IMR-90 (cell line): ENCODE measurements around the gene SHISA6. TPM values are rescaled to one million over a fixed set of nuclear protein-coding genes. Genes with fewer than 3 reads are reported as not detected.

Source experiments
- ATAC-seq: fragments of 200-7000 bp; cut with Tn5 transposase; 2 replicates; pipeline ENCODE4 v1.9.1; 2020; ENCODE audit warnings: low read depth, mild to moderate bottlenecking, moderate library complexity
- BruUV-seq: library from RNA; stranded (reverse); fragments of 400-500 nt; replicated peaks from 2 replicates; lab custom pipeline; 2021; lab: Mats Ljungman, UMichigan
- CTCF ChIA-PET: fragments of 300-600 bp; formaldehyde crosslinking; extraction: SDS; loops from one replicate; lab custom pipeline; 2021; ENCODE audit warnings: antibody characterized with exemption; lab: Yijun Ruan, JAX
- POLR2A ChIA-PET: fragments of 300-600 bp; sonication (Branson Sonifier 250); formaldehyde crosslinking; loops from one replicate; lab custom pipeline; 2022; ENCODE audit warnings: antibody characterized with exemption; ENCODE audit not compliant: unreplicated experiment; lab: Charles Lee
- DNase-seq: peaks from one replicate; pipeline ENCODE4 v3.0.0; 2013
- H2AFZ ChIP-seq: replicated peaks from 2 replicates; pipeline ENCODE3; 2013; ENCODE audit warnings: low read length, mild to moderate bottlenecking; ENCODE audit not compliant: poor library complexity
- H2AK5ac ChIP-seq: 2 replicates; pipeline ENCODE4 v1.6.1; 2013; ENCODE audit warnings: low read depth, low read length, inconsistent platforms
- H2AK9ac ChIP-seq: replicated peaks from 2 replicates; pipeline ENCODE3; 2013; ENCODE audit warnings: mild to moderate bottlenecking, low read depth, low read length, moderate library complexity; ENCODE audit not compliant: poor library complexity
- H2BK120ac ChIP-seq: 2 replicates; pipeline ENCODE4 v1.6.1; 2013; ENCODE audit warnings: low read depth, low read length, inconsistent platforms
- H2BK15ac ChIP-seq: 3 replicates; pipeline ENCODE4 v1.6.1; 2013; ENCODE audit warnings: low read depth, low read length, inconsistent platforms
- H2BK20ac ChIP-seq: 2 replicates; pipeline ENCODE4 v1.6.1; 2013; ENCODE audit warnings: low read depth, mild to moderate bottlenecking, inconsistent platforms, low read length, moderate library complexity
- H2BK5ac ChIP-seq: 2 replicates; pipeline ENCODE4 v1.6.1; 2013; ENCODE audit warnings: mild to moderate bottlenecking, low read depth, low read length, inconsistent platforms; ENCODE audit not compliant: poor library complexity, severe bottlenecking
- H3K14ac ChIP-seq: replicated peaks from 2 replicates; pipeline ENCODE4 v1.6.1; 2013; ENCODE audit warnings: low read depth, low read length, inconsistent platforms
- H3K18ac ChIP-seq: 2 replicates; pipeline ENCODE4 v1.6.1; 2013; ENCODE audit warnings: low read depth, low read length, control low read depth
- H3K23ac ChIP-seq: 2 replicates; pipeline ENCODE4 v1.6.1; 2013; ENCODE audit warnings: low read depth, low read length, inconsistent platforms
- H3K27ac ChIP-seq: 2 replicates; pipeline ENCODE4 v1.5.1; 2013; ENCODE audit warnings: mild to moderate bottlenecking, control low read depth, low read length; ENCODE audit not compliant: insufficient read depth
- H3K27me3 ChIP-seq: 2 replicates; pipeline ENCODE4 v1.6.1; 2013; ENCODE audit warnings: low read length; ENCODE audit not compliant: control insufficient read depth, insufficient read depth
- H3K36me3 ChIP-seq: 2 replicates; pipeline ENCODE4 v1.6.1; 2013; ENCODE audit warnings: low read length, mixed read lengths; ENCODE audit not compliant: control insufficient read depth, insufficient read depth
- H3K4ac ChIP-seq: 2 replicates; pipeline ENCODE4 v1.6.1; 2013; ENCODE audit warnings: low read depth, low read length, inconsistent platforms
- H3K4me1 ChIP-seq: 2 replicates; pipeline ENCODE4 v1.6.1; 2013; ENCODE audit warnings: low read length, mixed read lengths; ENCODE audit not compliant: control insufficient read depth, insufficient read depth
- H3K4me2 ChIP-seq: 2 replicates; pipeline ENCODE4 v1.6.1; 2013; ENCODE audit warnings: low read depth, mild to moderate bottlenecking, control low read depth, low read length, moderate library complexity
- H3K4me3 ChIP-seq: 2 replicates; pipeline ENCODE4 v1.5.1; 2013; ENCODE audit warnings: low read depth, mild to moderate bottlenecking, control low read depth, low read length, moderate library complexity; ENCODE audit not compliant: insufficient read depth
- H3K56ac ChIP-seq: 2 replicates; pipeline ENCODE4 v1.6.1; 2013; ENCODE audit warnings: low read length, inconsistent platforms; ENCODE audit not compliant: insufficient read depth; ENCODE audit errors: extremely low read depth
- H3K79me1 ChIP-seq, 2 experiments: 2 replicates each; pipeline ENCODE4 v1.6.1; 2013; ENCODE audit warnings: low read length in 2 of 2, inconsistent platforms in 1 of 2, low read depth in 1 of 2
- H3K9ac ChIP-seq: 2 replicates; pipeline ENCODE4 v1.6.1; 2013; ENCODE audit warnings: low read depth, low read length, control low read depth
- H3K9me1 ChIP-seq: 2 replicates; pipeline ENCODE4 v1.6.1; 2013; ENCODE audit warnings: low read length, inconsistent platforms; ENCODE audit not compliant: insufficient read depth
- H3K9me3 ChIP-seq: 2 replicates; pipeline ENCODE4 v1.6.1; 2013; ENCODE audit warnings: low read length; ENCODE audit not compliant: control insufficient read depth, insufficient read depth
- H4K20me1 ChIP-seq: 2 replicates; pipeline ENCODE4 v1.6.1; 2013; ENCODE audit warnings: low read length, inconsistent platforms; ENCODE audit not compliant: insufficient read depth
- H4K5ac ChIP-seq: 2 replicates; pipeline ENCODE4 v1.6.1; 2013; ENCODE audit warnings: mild to moderate bottlenecking, low read depth, low read length, control low read depth
- H4K8ac ChIP-seq, 2 experiments: 2 replicates each; pipeline ENCODE4 v1.6.1; 2013; ENCODE audit warnings: low read depth in 2 of 2, low read length in 2 of 2, control low read depth in 1 of 2, inconsistent platforms in 1 of 2
- H4K91ac ChIP-seq: 2 replicates; pipeline ENCODE4 v1.6.1; 2013; ENCODE audit warnings: low read depth, low read length, inconsistent platforms; ENCODE audit not compliant: insufficient read depth
- CHD1 ChIP-seq: IDR thresholded peaks from 2 replicates; pipeline ENCODE4 v1.6.1; 2012; ENCODE audit warnings: low read depth, low read length, improper control_type of control experiment
- CTCF ChIP-seq: conservative IDR thresholded peaks from 2 replicates; pipeline ENCODE4 v1.5.1; 2012; ENCODE audit warnings: mild to moderate bottlenecking, low read depth, low read length, improper control_type of control experiment
- ELK1 ChIP-seq: fragments of 150-350 bp; IDR thresholded peaks from 2 replicates; pipeline ENCODE4 v1.6.1; 2016; ENCODE audit warnings: low read depth, mild to moderate bottlenecking, low read length, moderate library complexity, borderline replicate concordance
- FOS ChIP-seq: fragments of 150-350 bp; IDR thresholded peaks from 2 replicates; pipeline ENCODE4 v1.6.1; 2016; ENCODE audit warnings: low read depth, low read length
- MAFK ChIP-seq: IDR thresholded peaks from 2 replicates; pipeline ENCODE4 v1.6.1; 2012; ENCODE audit warnings: low read depth, low read length, improper control_type of control experiment
- MXI1 ChIP-seq: IDR thresholded peaks from 2 replicates; pipeline ENCODE4 v1.6.1; 2012; ENCODE audit warnings: low read depth, mild to moderate bottlenecking, low read length, moderate library complexity, borderline replicate concordance
- NFE2L2 ChIP-seq: fragments of 150-350 bp; IDR thresholded peaks from 2 replicates; pipeline ENCODE4 v1.6.1; 2016; ENCODE audit warnings: low read depth, mild to moderate bottlenecking, low read length
- POLR2A ChIP-seq: IDR thresholded peaks from 2 replicates; pipeline ENCODE4 v1.6.1; 2012; ENCODE audit warnings: mild to moderate bottlenecking, low read depth, low read length
- RAD21 ChIP-seq: IDR thresholded peaks from 2 replicates; pipeline ENCODE4 v1.6.1; 2012; ENCODE audit warnings: low read length, improper control_type of control experiment
- USF2 ChIP-seq: fragments of 150-350 bp; IDR thresholded peaks from 2 replicates; pipeline ENCODE4 v1.6.1; 2017; ENCODE audit warnings: mild to moderate bottlenecking, antibody characterized with exemption, low read length, low read depth
- WGBS, 2 experiments: methylation state at CpG; one replicate each; pipeline versions ENCODE4 v1.1.5 to v1.1.7; 2013; ENCODE audit warnings: missing lambda C conversion rate in 2 of 2; ENCODE audit not compliant: insufficient read length in 1 of 2; ENCODE audit errors: extremely low coverage in 2 of 2; 5-methylcytosine and 5-hydroxymethylcytosine counted together
- dilution Hi-C: fragments of 300-500 bp; cut with HindIII; formaldehyde crosslinking; loops from one replicate; pipeline ENCODE4 v1.14.3; 2018; ENCODE audit warnings: low sequenced_read_pairs; ENCODE audit not compliant: unreplicated experiment
- in situ Hi-C: fragments of 300-500 bp; cut with MboI; formaldehyde crosslinking; loops from 3 replicates; pipeline ENCODE4 v1.14.3; 2019; ENCODE audit warnings: low sequenced_read_pairs, inconsistent platforms, mixed read lengths
- intact Hi-C: fragments of 100-400 bp; cut with micrococcal nuclease; formaldehyde crosslinking; loops from 2 replicates; pipeline ENCODE4 v1.10.0; 2022
- polyA plus RNA-seq, 3 experiments: library from polyadenylated mRNA; depleted of rRNA; stranded (reverse); fragments of >200 nt; gene quantifications; 2 replicates each; pipeline ENCODE4 v1.2.3, GENCODE V29; 2012; ENCODE audit warnings: low replicate concordance in 1 of 3
- total RNA-seq: library from RNA; depleted of rRNA; stranded (reverse); fragments of >200 nt; gene quantifications from 2 replicates; pipeline ENCODE4 v1.2.3, GENCODE V29; 2012

SHISA6 gene
- total and polyA plus RNA-seq, 2 of the 4 experiments (the other 2 are of a cell fraction): not detected

- no peak overlapping the region for H3K23ac ChIP-seq
- no peak overlapping the region for H2BK120ac ChIP-seq
- H4K5ac ChIP-seq: no peak overlapping the region
- H3K4me3 ChIP-seq: no peak overlapping the region
- ATAC-seq (no peak), DNase-seq (no peak)
- no peak overlapping the region for H3K9ac ChIP-seq
- no peaks in the 10 kb centered on the region for H3K4me1 ChIP-seq
- H2AK5ac ChIP-seq: no peak overlapping the region
- dilution Hi-C loops: no loop called here
- no peaks in the 10 kb centered on the region for H3K79me1 ChIP-seq
- no CpG with 5 or more reads among the region's 6 CpGs for WGBS, 2 experiments
- ChIA-PET CTCF (no interaction called here), POLR2A (no interaction called here)
- no peak overlapping the region for H3K27ac ChIP-seq
- no peak overlapping the region for H2BK5ac ChIP-seq
- no peaks in the 10 kb centered on the region for H3K9me1 ChIP-seq
- no peaks in the 10 kb centered on the region for H4K20me1 ChIP-seq
- in situ Hi-C loops: no loop called here
- H3K4ac ChIP-seq: no peak overlapping the region
- no peak overlapping the region for H2BK15ac ChIP-seq
- H2BK20ac ChIP-seq: no peak overlapping the region
- no peak overlapping the region for H4K91ac ChIP-seq
- no peak overlapping the region for H3K14ac ChIP-seq
- no peak overlapping the region for H4K8ac ChIP-seq
- H3K36me3 ChIP-seq: no peaks in the 10 kb centered on the region
- intact Hi-C loops: no loop called here
- TF ChIP-seq USF2 (no peak), NFE2L2 (no peak), CHD1 (no peak), MAFK (no peak), FOS (no peak), ELK1 (no peak), POLR2A (no peak), MXI1 (no peak), CTCF (no peak), RAD21 (no peak)
- no peaks in the 10 kb centered on the region for H3K27me3 ChIP-seq
- H2AFZ ChIP-seq: no peak overlapping the region
- no peak overlapping the region for H3K4me2 ChIP-seq
- no peak overlapping the region for H2AK9ac ChIP-seq
- no peak overlapping the region for H3K56ac ChIP-seq
- no peak overlapping the region for H3K18ac ChIP-seq
- peaks cover 63% of the 10 kb centered on the region for H3K9me3 ChIP-seq
- no TSS peak for BruUV-seq
These were observed 314.5 kb downstream of the SHISA6 start for GRCh38 chr17:11555530-11555929.
